Sigmoid colon (tissue), 7 donors: ENCODE measurements around the gene HDLBP. TPM values are rescaled to one million over a fixed set of nuclear protein-coding genes. Genes with fewer than 3 reads are reported as not detected.
A peak's percentile ranks its signal among the peaks of the same experiment; 100 is the strongest.

Experiments used
- DNase-seq: peaks from one replicate; pipeline ENCODE4 v3.0.0-alpha.2; 2019
- H3K27ac ChIP-seq, 4 donors: fragments of 200-600 bp; sonication (generic); one replicate each; pipeline ENCODE4 v1.5.1; 2016 to 2019; ENCODE audit warnings: mild to moderate bottlenecking in 1 of 4
- H3K27me3 ChIP-seq, 3 donors: fragments of 200-600 bp; sonication (generic); one replicate each; pipeline ENCODE4 v1.5.1; 2019; ENCODE audit warnings: mild to moderate bottlenecking in 1 of 3
- H3K36me3 ChIP-seq, 4 donors: fragments of 200-600 bp; sonication (generic); one replicate each; pipeline ENCODE4 v1.5.1; 2016 to 2019
- H3K4me1 ChIP-seq, 4 donors: fragments of 200-600 bp; sonication (generic); one replicate each; pipeline ENCODE4 v1.5.1; 2017 to 2019
- H3K4me3 ChIP-seq, 4 donors: fragments of 200-600 bp; sonication (generic); one replicate each; pipeline ENCODE4 v1.5.1; 2017 to 2019; ENCODE audit warnings: mild to moderate bottlenecking in 2 of 4, moderate library complexity in 1 of 4
- H3K9me3 ChIP-seq, 4 donors: fragments of 200-600 bp in 3 of 4; sonication (generic) in 3 of 4; one replicate each; pipeline versions ENCODE4 v1.5.1 to v1.6.1; 2013 to 2019
- CTCF ChIP-seq, 4 experiments: fragments of 450-650 bp in 3 of 4; fragments of 200-600 bp in 1 of 4; IDR thresholded peaks; one replicate each; pipeline ENCODE4 v1.5.1; 2016 to 2019; ENCODE audit warnings: antibody characterized with exemption in 4 of 4, mild to moderate bottlenecking in 3 of 4, moderate library complexity in 2 of 4
- EP300 ChIP-seq, 4 donors: sonication (generic); formaldehyde crosslinking; IDR thresholded peaks; one replicate each; pipeline ENCODE4 v1.6.1; 2017; ENCODE audit warnings: antibody characterized with exemption in 4 of 4
- POLR2A ChIP-seq, 2 donors: fragments of 450-650 bp; IDR thresholded peaks; one replicate each; pipeline ENCODE4 v1.6.1; 2016; ENCODE audit warnings: antibody characterized with exemption in 2 of 2, mild to moderate bottlenecking in 2 of 2, moderate library complexity in 2 of 2
- POLR2AphosphoS5 ChIP-seq, 4 donors: sonication (generic); formaldehyde crosslinking; IDR thresholded peaks; one replicate each; pipeline ENCODE4 v1.6.1; 2017; ENCODE audit warnings: antibody characterized with exemption in 4 of 4
- WGBS, 2 donors: extraction: QIAGEN DNeasy Blood & Tissue Kit; methylation state at CpG; one replicate each; pipeline ENCODE4 v1.1.7; 2013; 5-methylcytosine and 5-hydroxymethylcytosine counted together
- intact Hi-C: fragments of 100-400 bp; cut with DNase I; formaldehyde crosslinking; loops from one replicate; pipeline ENCODE4 v1.15.1; 2023
- polyA plus RNA-seq, 3 donors: library from polyadenylated mRNA; stranded (reverse); fragments of 200-250 nt; gene quantifications; one replicate each; pipeline ENCODE4 v1.2.3, GENCODE V29; 2013
- total RNA-seq, 4 donors: library from RNA; depleted of rRNA; stranded (reverse); fragments of >200 nt; gene quantifications; one replicate each; pipeline ENCODE4 v1.1.0, GENCODE V29; 2016
- donor health status: healthy with polysubstance abuse.
- donor health status: Bipolar disorder and iron deficiency.
- donor health status: healthy.

HDLBP gene
- total and polyA plus RNA-seq, 7 donors = 115 to 281 (median 201) TPM

DNA sequence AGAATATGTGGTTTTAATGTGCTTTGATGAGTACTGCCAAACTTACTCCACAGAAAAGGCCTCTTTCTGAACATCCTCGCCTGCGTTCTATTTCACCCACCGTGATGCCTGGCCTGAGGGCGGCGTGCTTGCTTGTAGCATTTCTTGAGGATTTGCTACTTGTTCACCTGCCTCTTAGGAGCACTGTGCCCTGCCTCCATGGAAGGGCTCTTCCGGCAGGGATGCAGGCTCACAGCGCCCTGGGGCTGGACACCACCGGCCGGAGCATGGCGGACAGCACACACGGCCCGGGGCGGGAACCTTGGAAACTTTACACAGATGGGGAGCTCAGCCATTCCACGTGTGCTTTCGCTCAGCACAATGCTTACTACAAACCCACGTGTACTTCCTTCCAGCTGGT lies 89.9 kb downstream of the HDLBP start:
- DNase-seq = no peak
- Histone ChIP-seq H3K36me3 (peaks cover 28 to 55% (median 41%) of the 10 kb centered on the region in 4 donors), H3K4me1 (peaks cover 0 to 14% (median 8%) of the 10 kb centered on the region in 4 donors), H3K27ac (no peak overlapping the region), H3K27me3 (no peaks in the 10 kb centered on the region), H3K4me3 (no peak overlapping the region), H3K9me3 (no peaks in the 10 kb centered on the region)
- WGBS, 2 donors = 90 to 93% methylated on average over 16 of the region's 16 CpGs
- intact Hi-C loops = no loop called here
- TF ChIP-seq CTCF (IDR thresholded peaks at IDR 0.05) = no peak
- no peak for TF ChIP-seq POLR2AphosphoS5 (IDR thresholded peaks at IDR 0.05)
- no peak for TF ChIP-seq EP300 (IDR thresholded peaks at IDR 0.05)
- TF ChIP-seq POLR2A (IDR thresholded peaks at IDR 0.05) = no peak

- Histone ChIP-seq H3K4me3 (no peak overlapping the region), H3K4me1 (peaks cover 0 to 14% (median 8%) of the 10 kb centered on the region in 4 donors), H3K9me3 (no peaks in the 10 kb centered on the region), H3K27ac (no peak overlapping the region), H3K27me3 (no peaks in the 10 kb centered on the region), H3K36me3 (peaks cover 22 to 49% (median 35%) of the 10 kb centered on the region in 4 donors)
- WGBS, 2 donors = 72 to 78% methylated on average over 8 of the region's 8 CpGs
- DNase-seq = no peak
- no peak for TF ChIP-seq CTCF (IDR thresholded peaks at IDR 0.05)
- no peak for TF ChIP-seq POLR2A (IDR thresholded peaks at IDR 0.05)
- no peak for TF ChIP-seq EP300 (IDR thresholded peaks at IDR 0.05)
- TF ChIP-seq POLR2AphosphoS5 (IDR thresholded peaks at IDR 0.05) = no peak
- intact Hi-C loops = no loop called here
Observed at GRCh38 chr2:241224851-241225438, 90.5 kb downstream of the HDLBP start.

GRCh38 chr2:241224018-241224850 lies 91.2 kb downstream of the HDLBP start:
- Histone ChIP-seq H3K9me3 (no peaks in the 10 kb centered on the region), H3K4me3 (no peak overlapping the region), H3K27ac (no peak overlapping the region), H3K4me1 (peaks cover 0 to 15% (median 8%) of the 10 kb centered on the region in 4 donors), H3K27me3 (no peaks in the 10 kb centered on the region), H3K36me3 (peaks cover 15 to 42% (median 28%) of the 10 kb centered on the region in 4 donors)
- WGBS, 2 donors = 14 to 54% methylated on average over 26 of the region's 26 CpGs
- TF ChIP-seq CTCF (IDR thresholded peaks at IDR 0.05) (no peak), POLR2AphosphoS5 (IDR thresholded peaks at IDR 0.05) (peak in 2 of 4 donors; percentile 13 to 21), POLR2A (IDR thresholded peaks at IDR 0.05) (no peak), EP300 (IDR thresholded peaks at IDR 0.05) (no peak)
- intact Hi-C loops = no loop called here
- no peak for DNase-seq

GRCh38 chr2:241223211-241224017 lies 92.1 kb downstream of the HDLBP start:
- Histone ChIP-seq H3K4me3 (no peak overlapping the region), H3K27me3 (no peaks in the 10 kb centered on the region), H3K27ac (no peak overlapping the region), H3K4me1 (peaks cover 0 to 23% (median 16%) of the 10 kb centered on the region in 4 donors), H3K9me3 (no peaks in the 10 kb centered on the region), H3K36me3 (peaks cover 7 to 34% (median 20%) of the 10 kb centered on the region in 4 donors)
- no peak for DNase-seq
- intact Hi-C loops = no loop called here
- no peak for TF ChIP-seq CTCF (IDR thresholded peaks at IDR 0.05)
- WGBS, 2 donors = 51 to 60% methylated on average over 23 of the region's 23 CpGs
